ENCODE results near the gene NGFR.

- TF ChIP-seq CTCF (IDR thresholded peaks at IDR 0.05) = no peak
- TF ChIP-seq POLR2AphosphoS5 (IDR thresholded peaks at IDR 0.05; ENCODE audit: low read depth, low read length) = no peak
Observed at GRCh38 chr17:49484588-49484987, 10.5 kb upstream of the NGFR start.
